CD4-positive, alpha-beta T cell treated with Interleukin-4 for 1 hour (primary cell): ENCODE data around the gene PIAS1.
A peak's percentile ranks its signal among the peaks of the same experiment; 100 is the strongest.
"Not testable (repeated sequence)": the region's sequence is repeated elsewhere in the genome, so short reads cannot be mapped to it uniquely, and the experiment has no call there.

Source experiments
- DNase-seq, 2 donors: peaks; one replicate each; pipeline ENCODE4 v3.0.0-alpha.2; 2020 to 2022

Gene PIAS1

DNA sequence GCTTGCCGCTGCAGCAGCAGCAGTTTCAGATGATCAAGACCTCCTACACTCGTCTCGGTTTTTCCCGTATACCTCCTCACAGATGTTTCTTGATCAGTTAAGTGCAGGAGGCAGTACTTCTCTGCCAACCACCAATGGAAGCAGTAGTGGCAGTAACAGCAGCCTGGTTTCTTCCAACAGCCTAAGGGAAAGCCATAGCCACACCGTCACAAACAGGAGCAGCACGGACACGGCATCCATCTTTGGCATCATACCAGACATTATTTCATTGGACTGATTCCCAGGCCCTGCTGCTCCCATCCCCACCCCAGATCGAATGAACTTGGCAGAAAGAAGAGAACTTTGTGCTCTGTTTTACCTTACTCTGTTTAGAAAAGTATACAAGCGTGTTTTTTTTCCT is 133.4 kb downstream of the PIAS1 start:
- no peak for DNase-seq

DNA sequence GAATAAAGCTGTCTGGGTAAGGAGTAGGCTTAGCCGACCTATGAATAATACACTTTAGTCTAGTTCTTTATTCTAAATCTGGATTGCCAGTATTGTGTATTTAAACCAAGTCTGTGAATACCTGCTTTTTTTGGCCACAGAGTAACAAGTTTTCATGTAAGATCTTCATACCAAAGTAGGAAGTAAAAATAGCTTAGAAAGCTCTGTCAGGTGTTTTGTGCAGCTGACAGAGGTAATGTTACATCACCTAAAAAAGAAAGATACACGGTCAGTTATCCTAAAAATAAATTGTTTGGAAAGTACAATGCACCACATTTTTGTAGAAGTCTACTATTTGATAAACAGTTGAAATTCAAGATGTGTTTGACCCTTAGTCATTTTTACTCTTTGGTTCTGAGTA is 134.5 kb downstream of the PIAS1 start:
- no peak for DNase-seq

DNA sequence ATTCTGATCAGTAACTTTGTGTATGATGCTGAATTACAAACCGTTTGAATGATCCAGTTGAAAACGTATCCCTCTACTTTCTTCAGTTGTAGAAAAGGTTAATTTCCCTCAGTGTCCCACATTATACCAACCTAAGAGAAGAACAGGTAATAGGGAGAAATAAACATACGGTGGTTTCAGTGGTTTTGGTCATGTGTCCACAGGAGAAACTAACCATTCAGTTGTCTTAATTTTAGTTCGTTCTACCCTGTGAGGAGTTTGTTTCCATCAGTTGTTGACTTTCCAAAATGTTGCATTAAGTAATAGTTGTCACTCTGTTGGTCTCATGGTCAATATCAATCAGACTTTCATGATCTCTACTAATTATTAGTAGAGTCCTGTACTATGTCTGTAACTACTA is 135.9 kb downstream of the PIAS1 start:
- DNase-seq, result no peak

DNA sequence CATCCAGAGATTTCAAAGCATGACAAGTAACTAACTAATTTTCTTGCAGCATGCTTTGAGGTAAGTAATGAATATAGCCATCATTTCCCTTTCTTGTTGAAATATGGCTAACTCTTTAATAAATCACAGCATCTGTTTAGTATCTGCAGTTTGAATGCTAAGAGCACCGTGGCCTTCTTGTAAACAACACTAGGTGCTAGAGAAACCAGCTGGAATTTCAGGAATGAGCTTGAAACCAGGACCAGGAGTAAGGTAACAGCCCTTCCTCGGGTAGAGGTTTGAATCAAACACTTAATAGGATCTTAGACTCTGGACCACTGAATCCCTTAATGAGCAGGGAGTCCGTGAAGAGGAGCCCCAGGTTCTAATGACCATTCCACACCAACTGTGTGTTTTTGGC is 137.4 kb downstream of the PIAS1 start:
- no peak for DNase-seq

DNA sequence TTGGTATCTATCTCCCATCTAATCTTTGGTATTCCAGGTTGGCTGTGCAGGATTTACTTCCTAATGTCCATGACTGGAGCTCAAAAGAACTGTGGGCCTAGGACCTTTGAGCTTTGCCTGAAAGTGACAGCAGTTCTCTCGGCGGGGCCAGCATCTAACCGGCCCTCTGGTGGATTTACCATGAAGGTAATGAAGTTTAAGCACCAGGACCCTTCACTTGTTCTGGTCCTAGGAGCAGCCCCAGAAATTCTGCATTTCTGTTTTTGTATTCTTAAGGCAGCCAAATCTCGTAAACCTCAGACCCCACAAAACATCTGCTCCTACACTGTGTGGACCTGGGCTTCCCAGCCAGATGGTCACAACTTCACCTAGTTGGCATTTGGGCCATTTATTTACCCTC is 138.0 kb downstream of the PIAS1 start:
- DNase-seq, result no peak

DNA sequence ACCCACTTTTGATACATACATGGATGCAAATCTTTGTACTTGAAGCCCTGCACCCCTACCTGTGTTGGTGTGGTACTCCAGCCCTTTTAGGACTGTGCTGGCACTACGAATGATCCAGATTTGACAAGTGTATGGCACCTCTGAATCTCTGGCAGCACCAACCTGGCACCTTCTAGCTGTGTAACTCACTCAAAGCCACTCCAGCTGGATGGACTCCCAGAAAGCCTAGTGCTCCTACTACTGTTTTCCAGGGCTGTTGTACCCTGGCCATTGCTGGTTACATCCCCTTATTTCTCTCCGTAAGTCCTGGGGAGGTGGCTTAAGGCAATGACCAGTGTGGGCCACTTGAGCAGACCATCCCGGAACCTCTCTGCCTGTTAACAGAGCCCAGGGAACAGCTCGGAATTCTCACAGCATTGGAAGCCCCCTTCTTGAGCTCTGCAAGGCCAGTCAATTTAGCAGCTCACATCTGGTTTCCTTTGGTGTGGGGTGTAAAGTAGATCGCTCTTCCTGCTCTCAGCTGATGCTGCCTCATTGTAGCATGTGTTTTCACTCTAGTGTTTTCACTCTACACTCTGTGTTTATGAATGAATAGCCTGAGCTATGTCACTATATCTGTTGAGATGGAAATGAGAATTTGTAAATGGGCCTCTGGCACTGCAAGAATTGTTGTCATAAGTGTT is 138.8 kb downstream of the PIAS1 start:
- DNase-seq, result no peak

DNA sequence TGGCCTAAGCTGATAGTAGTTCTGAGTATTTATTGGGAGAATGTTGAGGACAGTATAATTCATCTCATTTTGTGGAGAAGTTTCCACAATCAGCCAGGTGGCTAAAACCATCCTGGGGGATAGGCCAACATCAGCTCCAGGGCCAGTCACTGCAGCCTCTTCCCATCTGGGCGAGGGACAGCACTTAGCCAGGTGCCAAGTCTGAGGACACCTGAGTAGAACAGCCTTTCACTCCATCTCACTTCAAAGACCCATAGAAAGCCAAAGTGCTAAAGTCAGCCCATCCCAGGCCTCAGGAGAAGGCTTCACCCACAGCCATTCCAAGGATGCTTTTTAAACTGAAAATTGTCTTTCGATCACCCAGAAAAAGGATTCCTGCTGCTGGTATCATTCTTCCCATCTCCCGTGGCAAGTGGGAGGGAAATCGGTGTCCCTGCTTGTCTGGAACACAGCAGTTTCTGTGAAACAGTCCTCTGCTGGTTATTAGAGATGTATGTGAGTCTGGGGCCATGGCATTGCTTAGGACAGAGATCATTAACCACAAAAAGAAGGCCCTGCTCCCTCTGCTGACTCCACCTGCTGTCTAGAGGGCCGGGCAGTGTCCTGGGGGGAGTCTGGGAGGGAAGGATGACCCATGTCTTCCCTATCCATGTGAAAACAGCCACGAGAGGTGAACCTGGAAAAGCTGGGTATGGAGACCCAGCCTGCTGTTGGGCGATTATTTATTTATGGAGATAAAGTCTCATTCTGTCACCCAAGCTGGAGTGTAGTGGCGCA is 141.4 kb downstream of the PIAS1 start:
- no peak for DNase-seq

DNA sequence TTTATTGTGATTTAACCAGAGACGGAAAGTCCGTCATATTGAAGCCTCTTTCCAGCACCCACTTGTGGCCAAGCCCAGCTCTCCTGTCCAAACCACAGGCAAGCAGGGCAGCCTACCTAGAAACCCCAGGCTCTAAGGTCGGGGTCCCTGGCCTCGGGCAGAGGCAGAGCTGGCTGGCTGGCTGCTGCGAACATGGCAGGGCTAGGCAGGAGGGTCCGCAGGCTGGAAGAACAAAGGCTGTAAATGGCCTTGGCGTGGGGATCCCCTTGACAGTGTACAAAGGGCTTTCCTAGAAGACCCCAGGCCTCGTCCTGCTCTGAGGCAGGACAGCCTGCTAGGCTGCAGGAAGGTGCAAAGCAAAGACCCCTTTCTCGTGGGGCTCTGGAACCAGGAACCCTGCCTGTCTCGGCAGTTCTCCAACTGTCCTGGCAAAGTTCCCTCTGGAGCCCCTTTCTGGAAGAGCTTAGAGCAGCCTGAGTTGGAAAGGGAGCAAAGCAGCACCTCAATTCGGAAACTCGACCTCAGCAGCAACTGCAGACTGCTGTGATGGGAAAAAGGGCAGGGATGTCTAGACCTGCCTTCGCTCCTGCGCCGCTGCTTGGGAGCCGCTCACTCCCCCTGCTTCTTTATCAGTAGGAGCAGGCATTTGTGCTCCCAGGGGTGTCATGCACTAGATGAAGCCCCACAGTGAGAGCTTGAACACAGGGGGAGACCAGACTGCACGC is 142.5 kb downstream of the PIAS1 start:
- no peak for DNase-seq

DNA sequence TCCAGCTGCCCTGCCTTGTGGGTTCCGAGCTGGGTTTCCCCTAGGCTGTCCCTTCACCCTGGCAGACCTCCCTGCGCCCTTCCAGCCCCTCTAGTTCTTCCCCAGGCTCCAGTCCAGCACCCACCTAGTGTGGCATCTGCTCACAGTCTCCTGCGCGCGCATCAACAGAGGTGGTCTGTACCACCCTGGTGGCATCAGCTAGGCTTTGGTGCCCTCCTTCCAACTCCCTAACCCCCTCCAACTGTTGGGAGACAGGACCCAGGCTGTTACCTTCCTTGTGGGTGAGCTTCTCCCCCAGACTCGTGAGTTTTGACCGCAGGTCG is 143.0 kb downstream of the PIAS1 start:
- DNase-seq, result no peak

DNA sequence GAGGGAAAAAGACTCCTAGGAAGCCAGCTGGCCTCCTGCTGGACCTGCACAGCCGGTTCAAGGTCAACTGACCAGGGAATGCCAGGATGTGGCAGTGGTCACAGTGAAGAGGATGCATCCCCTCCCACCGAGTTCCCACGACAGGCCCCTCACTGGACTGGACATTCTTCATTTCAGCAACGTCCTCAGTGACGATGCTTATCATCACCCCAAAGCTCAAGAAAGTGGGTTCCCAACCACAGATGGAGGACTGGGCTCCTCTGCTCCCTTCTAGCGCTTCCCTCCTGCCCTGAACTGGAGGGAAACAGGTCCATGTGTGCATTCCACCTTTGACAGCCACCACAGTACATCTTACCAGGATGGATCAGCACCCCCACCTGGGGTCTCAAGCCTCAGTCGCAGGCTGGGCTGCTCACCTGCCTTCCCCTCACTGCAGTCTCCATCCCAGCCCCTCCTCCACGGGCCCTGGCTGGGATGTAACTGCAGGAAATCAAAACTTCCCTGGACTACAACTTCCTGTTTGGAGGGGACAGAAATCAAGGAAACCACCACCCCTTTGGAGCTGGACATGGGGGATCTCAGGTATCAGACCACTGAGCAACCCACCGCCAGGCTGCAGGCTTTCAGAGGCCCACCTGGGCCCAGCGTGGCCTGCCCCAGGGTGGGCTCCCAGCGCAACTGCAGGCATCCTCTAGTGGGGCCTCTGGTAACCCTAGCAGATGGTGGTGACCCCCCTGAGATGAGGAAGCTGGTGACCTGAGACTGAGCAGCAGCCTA is 143.7 kb downstream of the PIAS1 start:
- DNase-seq, result no peak

DNA sequence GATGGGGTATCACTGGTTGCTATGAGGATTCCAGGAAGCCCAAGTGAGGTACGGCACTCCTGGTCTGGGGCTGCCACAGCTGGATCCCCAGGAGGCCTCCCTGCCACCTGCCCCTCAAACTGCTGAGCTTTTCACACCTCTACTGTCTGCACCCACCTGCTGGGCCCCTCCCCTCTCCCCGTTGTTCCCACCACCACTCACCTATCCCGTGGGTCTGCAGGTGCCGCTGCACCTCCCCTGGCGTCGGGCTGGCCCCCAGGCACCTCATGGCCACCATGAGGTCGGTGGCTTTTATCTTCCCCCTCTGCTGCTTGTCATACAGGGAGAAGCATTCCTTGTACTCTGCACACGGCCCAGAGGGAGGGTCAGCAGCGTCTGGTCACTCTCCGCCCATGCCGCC is 145.2 kb downstream of the PIAS1 start:
- DNase-seq, result peak in 1 of 2 donors; percentile 4

DNA sequence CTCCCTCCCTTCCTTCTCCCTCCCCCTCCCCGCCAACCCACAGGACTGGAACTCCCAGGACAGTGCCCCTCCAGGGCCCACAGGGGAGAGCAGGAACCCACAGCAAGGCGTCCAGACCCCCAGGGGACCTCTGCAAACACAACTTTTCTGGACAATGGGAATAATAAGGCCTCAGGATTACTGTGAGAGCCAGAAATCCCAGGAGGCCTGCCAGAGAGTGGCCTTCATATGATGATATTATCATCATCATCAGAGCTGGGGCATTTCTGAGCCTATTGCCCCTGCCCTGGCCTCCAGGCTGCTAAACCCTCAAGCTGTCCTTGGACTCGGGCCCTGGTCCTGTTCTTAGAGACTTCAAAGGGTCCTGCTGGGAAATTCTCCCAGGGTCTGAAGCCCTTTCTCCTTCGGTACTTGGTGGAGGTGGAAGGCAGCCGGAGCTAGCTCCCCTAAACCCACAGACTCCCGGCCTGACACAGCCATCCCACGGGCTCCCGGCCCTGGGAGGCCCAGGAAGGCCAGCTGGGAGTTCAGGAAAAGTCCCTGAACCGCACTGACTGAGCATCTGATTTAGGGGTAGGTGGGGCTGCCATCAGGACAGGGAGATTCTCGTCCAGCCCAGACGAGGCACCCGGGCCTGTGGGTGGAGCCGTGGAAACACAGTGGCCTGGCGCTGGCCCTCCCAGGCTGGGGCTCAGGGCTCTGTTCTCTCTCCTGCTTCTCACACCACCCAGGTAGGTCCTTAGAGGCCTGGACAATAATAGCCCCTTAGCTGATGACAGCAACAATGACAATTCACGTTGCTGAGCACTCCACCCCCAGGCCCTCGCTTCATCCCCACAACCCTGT is 146.1 kb downstream of the PIAS1 start:
- peak in 1 of 2 donors; percentile 10 for DNase-seq

DNA sequence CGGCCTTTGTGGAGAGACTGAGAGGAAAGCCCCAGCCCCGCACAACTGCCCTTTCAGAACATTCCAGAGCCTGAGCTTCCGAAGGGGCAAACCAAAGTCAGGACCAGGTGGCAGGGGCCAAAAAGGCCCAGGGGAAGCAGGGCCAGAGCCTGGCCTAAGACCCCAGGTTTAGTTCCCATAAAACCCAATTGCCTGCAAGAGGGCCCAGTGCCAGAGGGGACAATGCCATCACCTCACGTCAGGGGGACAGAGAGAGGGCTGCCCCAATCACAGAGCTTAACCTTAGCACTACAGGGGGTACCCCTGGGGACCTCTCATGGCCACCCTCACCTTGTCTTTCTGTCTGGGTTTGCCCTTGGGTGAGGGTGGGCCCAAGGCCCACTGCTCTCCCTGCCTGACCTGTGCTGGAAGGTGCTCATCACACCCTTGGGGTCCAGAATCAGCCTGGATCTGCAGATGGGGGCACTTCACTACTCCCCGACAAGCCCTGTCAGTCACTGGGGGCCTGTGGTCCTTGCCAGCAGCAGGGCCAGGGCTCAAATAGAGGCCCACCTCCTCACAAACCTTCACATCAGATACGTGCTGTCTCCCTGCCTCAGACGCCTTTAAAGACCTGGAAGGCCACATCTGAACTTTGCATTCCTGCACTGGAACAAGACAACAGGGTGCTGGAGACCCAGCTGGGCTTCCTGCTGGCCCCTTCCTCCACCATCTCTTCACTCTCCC is 147.2 kb downstream of the PIAS1 start:
- peak in 1 of 2 donors; percentile 2 for DNase-seq

DNA sequence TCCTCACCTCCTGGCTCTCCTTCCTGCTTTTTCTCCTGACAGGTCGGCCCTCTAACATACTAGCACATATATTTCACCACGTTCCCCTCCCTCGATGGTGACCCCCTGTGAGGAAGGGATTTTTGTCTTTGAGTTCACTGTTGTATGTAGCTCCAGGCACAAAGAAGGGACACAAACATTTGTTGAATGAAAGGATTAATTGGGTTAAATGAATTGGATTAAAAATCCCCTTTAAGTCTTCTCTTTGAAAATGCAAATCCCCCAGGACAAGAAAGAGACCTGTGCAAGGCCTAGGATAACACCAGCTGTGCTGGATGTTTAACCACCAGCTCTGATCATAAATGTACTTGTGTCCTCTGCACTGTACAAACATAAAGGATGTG is 147.8 kb downstream of the PIAS1 start:
- DNase-seq, result peak in 1 of 2 donors; percentile 4

DNA sequence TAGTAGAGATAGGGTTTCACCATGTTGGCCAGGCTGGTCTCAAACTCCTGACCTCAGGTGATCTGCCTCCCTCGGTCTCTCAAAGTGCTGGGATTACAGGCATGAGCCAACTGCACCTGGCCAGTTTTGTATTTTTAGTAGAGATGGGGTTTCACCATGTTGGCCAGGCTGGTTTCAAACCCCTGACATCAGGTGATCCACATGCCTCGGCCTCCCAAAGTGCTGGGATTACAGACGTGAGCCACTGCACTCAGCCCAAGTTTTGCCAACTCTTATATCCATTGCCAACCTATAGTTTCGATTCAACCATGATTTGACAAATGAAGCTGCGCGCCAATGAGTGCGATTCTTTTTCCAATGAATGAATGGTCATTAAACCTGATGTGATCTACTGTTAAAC is 148.9 kb downstream of the PIAS1 start:
- DNase-seq, result not testable (repeated sequence)

DNA sequence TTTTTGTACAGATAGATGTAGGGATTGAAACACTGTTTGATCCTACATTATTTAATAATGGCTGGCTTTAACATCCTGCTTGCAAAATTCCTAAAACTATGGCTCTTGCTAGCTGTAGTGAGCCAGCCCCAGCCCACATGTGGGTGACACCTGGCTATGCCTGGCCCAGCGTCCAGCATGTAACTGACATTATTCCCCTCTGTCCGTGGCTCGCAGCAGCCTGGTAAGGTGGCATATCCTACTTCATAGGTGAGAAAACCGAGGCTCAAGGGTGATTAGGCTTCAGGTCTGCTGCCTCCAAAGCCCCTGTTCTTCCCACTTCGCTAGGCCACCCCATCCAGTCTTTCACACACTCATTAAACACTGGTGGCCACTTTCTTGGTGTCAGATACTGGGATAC is 149.4 kb downstream of the PIAS1 start:
- no peak for DNase-seq

DNA sequence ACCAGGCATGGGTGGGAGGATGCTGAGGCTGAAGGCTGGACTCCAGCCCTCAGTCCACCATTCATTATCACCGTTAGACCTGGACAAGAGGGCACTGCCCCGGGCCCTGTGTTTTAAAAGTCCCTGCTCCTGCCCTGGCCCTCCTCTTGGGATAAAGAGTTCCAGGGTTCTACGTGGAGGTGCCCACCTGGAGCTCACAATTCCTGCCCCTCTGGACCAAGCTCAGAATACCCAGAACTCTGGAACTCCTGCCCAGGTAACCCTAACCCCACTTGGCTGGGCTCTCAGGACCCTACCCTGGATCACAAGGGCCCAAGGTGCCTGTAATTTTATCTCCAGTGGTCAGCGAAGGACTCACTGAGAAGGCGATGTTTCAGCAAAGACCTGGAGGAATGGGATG is 149.8 kb downstream of the PIAS1 start:
- DNase-seq, result peak in 1 of 2 donors; percentile 9

DNA sequence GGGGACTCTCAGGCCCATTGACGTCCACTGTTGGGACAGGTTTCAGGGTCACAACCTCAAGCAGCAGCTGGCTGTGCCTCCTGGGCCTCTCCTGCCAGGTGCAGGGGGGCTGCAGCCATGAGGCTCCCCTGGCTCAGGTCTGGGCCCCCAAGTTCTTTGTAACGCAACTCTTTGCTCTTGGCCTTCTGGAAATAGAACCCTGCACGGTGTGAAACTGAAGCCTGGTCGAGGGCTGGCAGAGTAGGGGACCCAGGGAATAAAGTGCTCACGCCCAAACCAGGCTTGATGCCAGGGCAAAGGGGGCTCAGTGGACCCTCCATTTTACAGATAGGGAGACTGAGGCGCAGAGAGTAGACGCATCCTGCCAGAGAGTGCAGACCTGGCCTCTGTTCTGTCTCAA is 150.2 kb downstream of the PIAS1 start:
- DNase-seq, result peak in 1 of 2 donors; percentile 5

DNA sequence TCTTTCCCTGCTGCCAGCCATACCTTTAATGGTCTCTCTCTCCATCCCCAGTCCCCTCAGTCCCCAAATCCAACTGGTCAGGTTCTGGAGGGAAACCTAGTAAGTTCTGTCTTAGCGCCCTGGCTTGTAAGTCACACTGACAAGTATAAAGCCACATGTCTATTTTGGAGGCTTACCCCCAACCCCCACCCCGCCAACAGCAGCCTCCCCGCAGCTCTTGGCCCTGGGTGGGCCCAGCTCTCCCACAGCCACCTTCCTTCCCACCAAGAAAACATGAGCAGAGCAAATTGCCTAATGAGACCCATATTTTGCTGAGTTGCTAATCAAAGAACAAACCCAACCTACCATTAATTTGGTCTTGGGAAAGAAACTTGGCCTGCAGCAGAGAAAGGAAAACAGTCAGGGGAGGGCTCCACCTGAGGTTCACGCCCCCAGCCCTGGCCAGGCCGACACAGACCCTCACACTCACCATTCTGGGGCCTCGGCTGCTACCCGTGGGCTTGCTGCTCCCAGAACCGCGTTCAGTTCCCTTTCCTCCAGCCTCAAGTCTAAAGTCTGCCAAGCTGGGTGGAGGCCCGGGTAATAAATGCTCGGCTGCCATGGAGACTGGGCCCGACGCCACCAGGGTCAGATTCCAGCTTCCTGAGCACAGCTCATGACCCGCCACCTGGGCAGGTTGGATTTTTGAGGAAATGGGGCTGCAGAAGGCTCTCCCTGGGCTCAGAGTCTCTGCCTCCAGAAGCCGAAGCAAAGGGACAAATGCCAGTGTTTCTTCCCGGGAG is 150.9 kb downstream of the PIAS1 start, which contains the start of gene CALML4:
TSS of gene CALML4 (minus strand) at position 557 of the 782 bp plus-strand sequence. CDS start at position 472, 85 bp downstream.
- no peak for DNase-seq

DNA sequence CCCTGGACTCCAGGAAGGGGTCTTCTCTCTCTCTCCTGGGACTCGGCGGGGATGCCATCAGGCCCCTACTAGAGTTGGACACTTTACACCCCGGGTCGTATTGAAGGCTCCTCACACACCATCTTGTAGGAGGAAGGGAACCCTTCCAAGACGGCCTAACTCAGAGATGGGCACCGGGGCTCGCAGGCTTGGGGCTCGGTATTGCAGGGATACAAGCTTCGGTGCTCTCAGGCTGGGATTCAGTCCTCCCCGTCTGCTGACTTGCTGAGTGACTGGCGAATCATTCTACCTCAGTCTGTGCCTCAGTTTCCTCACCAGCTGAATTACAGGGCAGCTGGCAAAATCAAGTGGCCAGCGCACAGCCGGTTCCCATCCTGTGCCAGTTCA is 151.4 kb downstream of the PIAS1 start:
- DNase-seq, result no peak
